Measurements from ENCODE around the gene DRD4. TPM values are rescaled to one million over a fixed set of nuclear protein-coding genes. Genes with fewer than 3 reads are reported as not detected.

The DRD4 gene
- 0.14 and 0.28 TPM in 2 replicates for total RNA-seq

DNA sequence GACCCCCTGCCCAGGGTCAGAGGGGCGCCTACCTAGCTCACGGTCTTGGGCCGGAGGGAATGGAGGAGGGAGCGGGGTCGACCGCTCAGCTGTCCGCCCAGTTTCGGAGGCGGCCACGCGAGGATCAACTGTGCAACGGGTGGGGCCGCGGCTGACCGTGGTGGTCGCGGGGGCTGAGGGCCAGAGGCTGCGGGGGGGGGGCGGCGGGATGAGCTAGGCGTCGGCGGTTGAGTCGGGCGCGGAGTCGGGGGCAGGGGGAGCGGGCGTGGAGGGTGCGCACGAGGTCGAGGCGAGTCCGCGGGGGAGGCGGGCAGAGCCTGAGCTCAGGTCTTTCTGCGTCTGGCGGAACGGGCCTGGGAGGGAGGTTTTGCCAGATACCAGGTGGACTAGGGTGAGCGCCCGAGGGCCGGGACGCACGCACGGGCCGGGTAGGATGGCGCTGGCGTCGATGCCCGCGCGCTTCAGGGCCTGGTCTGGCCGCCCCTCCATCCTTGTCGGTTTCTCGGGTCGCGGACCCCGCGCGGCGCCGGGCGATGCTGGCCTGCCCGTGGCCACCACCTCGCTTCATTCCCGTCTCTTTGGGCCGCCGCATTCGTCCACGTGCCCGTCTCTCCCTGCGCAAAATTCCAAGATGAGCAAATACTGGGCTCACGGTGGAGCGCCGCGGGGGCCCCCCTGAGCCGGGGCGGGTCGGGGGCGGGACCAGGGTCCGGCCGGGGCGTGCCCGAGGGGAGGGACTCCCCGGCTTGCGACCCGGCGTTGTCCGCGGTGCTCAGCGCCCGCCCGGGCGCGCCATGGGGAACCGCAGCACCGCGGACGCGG lies at the start of gene DRD4:
Gene DRD4, plus strand, starts transcription at position 759 of the 822 bp plus-strand sequence. Its CDS starts 36 bp downstream, at position 795.
- H3K36me3 Mint-ChIP-seq (ENCODE audit: low read depth) = peaks cover 5% of the 10 kb centered on the region
- peak within 1 kb of the TSS; percentile 49 for H3K4me3 Mint-ChIP-seq
- H3K9me3 Mint-ChIP-seq = no peaks in the 10 kb centered on the region
- peaks cover 27% of the 10 kb centered on the region for H3K27me3 Mint-ChIP-seq
- no peak for DNase-seq
- peaks cover 8% of the 10 kb centered on the region for H3K4me1 Mint-ChIP-seq
- intact Hi-C loops (cut with micrococcal nuclease) = no loop called here
- H3K27ac Mint-ChIP-seq = peak within 1 kb of the TSS; percentile 51

- intact Hi-C loops (cut with micrococcal nuclease) = no loop called here
- Mint-ChIP-seq H3K4me1 (peaks cover 26% of the 10 kb centered on the region), H3K27me3 (no peaks in the 10 kb centered on the region), H3K4me3 (peak overlapping the region; percentile 81), H3K27ac (peak overlapping the region; percentile 97), H3K36me3 (ENCODE audit: low read depth) (peaks cover 53% of the 10 kb centered on the region), H3K9me3 (no peaks in the 10 kb centered on the region)
- DNase-seq = peak; percentile 72
Measured at GRCh38 chr11:587546-587945, 49.5 kb upstream of the DRD4 start.

DNA sequence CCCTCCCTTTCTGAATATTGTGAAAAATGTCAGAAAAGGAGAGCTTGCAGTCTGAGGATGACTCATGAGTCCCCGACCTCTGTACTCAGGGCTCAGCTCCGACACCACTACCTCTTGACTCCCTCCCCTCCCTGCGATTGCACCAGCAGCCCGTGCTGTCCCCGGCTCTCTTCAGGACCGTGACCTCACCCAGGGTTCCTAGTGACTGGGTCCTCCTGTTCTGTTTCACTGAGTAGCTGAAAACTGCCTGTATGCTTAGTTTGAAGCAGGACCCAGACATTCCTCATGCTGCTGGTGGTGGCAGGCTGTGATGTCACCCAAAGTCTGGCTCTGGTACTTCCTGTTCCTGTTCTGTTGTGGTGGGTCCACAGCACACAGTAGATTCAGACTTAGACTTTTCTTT lies 49.1 kb upstream of the DRD4 start:
- intact Hi-C loops (cut with micrococcal nuclease) = loop anchor here (1.0 kb wide), 1 partner anchor 12 kb away; the partner anchor contains the start of gene PHRF1

DNA sequence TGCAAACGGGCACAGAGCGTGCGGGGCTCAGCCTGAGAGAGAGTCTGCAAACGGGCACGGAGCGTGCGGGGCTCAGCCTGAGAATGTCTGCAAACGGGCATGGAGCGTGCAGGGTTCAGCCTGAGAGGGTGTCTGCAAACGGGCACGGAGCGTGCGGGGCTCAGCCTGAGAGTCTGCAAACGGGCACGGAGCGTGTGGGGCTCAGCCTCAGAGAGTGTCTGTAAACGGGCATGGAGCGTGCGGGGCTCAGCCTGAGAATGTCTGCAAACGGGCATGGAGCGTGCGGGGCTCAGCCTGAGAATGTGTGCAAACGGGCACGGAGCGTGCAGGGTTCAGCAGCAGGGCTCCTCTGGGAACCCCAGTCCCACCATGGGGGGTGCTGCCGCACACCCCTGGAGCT lies 47.3 kb upstream of the DRD4 start:
- Mint-ChIP-seq H3K9me3 (no peaks in the 10 kb centered on the region), H3K4me1 (peaks cover 28% of the 10 kb centered on the region), H3K36me3 (ENCODE audit: low read depth) (peaks cover 60% of the 10 kb centered on the region), H3K27me3 (no peaks in the 10 kb centered on the region), H3K27ac (no peak overlapping the region), H3K4me3 (no peak overlapping the region)
- intact Hi-C loops (cut with micrococcal nuclease) = no loop called here
- DNase-seq = no peak

More for the DNA sequence above, 49.1 kb upstream of the DRD4 start:
- H3K9me3 Mint-ChIP-seq = no peaks in the 10 kb centered on the region
- H3K4me1 Mint-ChIP-seq = peaks cover 26% of the 10 kb centered on the region
- peaks cover 52% of the 10 kb centered on the region for H3K36me3 Mint-ChIP-seq (ENCODE audit: low read depth)
- peak overlapping the region; percentile 81 for H3K4me3 Mint-ChIP-seq
- peak; percentile 88 for DNase-seq
- peak overlapping the region; percentile 97 for H3K27ac Mint-ChIP-seq
- H3K27me3 Mint-ChIP-seq = no peaks in the 10 kb centered on the region

DNA sequence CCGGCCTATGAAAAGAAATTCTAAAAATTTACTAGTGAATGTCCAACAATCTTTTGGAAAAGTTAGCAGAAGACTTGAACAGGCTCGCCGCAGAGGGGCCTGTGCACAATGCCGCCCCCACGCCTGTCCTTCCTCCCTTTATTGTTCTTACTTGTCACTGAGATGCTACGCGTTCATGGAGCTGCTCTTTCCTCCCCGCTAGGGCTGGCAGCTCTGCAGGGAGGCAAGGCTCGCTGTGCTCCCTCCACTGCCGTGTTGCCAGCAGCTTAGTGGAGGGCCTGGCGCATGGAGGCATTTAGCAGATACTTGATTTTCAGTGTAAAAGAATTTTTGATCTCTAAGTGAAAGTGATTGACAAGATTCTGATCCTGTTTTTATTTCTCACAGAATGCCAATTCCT lies 46.1 kb upstream of the DRD4 start:
- Mint-ChIP-seq H3K36me3 (ENCODE audit: low read depth) (peaks cover 69% of the 10 kb centered on the region), H3K9me3 (no peaks in the 10 kb centered on the region), H3K27me3 (no peaks in the 10 kb centered on the region), H3K4me3 (no peak overlapping the region), H3K27ac (peak overlapping the region; percentile 15), H3K4me1 (peaks cover 29% of the 10 kb centered on the region)
- DNase-seq = no peak
- intact Hi-C loops (cut with micrococcal nuclease) = no loop called here

DNA sequence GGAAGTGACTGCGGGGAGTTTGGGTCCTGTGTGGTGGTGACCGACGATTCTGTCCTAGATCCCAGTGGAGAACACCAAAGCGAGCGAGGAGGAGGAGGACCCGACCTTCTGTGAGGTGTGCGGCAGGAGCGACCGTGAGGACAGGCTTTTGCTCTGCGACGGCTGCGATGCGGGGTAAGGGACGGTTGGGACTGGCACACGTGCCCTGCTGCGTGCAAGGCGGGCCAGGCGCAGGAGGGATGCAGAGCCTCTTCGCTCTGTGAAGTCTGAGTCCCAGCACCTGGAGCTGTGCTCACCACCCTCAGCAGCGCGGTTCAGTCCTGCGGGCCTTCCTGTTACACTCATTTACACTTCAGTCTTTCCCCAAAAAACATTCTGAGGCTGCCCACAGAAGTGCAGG lies 44.6 kb upstream of the DRD4 start:
- H3K27ac Mint-ChIP-seq = no peak overlapping the region
- no peaks in the 10 kb centered on the region for H3K27me3 Mint-ChIP-seq
- intact Hi-C loops (cut with micrococcal nuclease) = no loop called here
- H3K36me3 Mint-ChIP-seq (ENCODE audit: low read depth) = peaks cover 72% of the 10 kb centered on the region
- H3K9me3 Mint-ChIP-seq = no peaks in the 10 kb centered on the region
- no peak overlapping the region for H3K4me3 Mint-ChIP-seq
- DNase-seq = no peak
- H3K4me1 Mint-ChIP-seq = peaks cover 27% of the 10 kb centered on the region

DNA sequence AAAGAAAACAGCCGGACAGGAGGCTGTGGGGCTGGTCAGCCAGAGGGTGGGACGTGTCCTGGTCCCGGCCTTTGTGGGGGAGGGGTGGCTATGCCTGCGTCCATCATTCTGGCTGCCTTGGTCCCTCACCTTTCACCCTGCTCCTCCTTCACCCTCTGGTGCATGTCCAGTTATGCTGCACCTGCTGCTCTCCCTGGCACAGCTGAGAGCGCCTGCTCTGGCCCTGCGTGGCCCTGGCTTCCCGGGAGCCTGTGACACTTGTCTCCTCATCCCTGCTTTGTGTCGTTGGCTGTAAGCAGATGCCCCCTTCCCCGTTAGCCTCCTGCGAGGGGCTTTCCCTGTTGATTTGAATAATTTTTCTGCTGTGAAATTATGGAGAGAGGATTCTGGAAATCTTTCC lies 44.2 kb upstream of the DRD4 start:
- Mint-ChIP-seq H3K27ac (no peak overlapping the region), H3K4me1 (peaks cover 23% of the 10 kb centered on the region), H3K36me3 (ENCODE audit: low read depth) (peaks cover 70% of the 10 kb centered on the region), H3K4me3 (no peak overlapping the region), H3K9me3 (no peaks in the 10 kb centered on the region), H3K27me3 (no peaks in the 10 kb centered on the region)
- intact Hi-C loops (cut with micrococcal nuclease) = no loop called here
- no peak for DNase-seq

DNA sequence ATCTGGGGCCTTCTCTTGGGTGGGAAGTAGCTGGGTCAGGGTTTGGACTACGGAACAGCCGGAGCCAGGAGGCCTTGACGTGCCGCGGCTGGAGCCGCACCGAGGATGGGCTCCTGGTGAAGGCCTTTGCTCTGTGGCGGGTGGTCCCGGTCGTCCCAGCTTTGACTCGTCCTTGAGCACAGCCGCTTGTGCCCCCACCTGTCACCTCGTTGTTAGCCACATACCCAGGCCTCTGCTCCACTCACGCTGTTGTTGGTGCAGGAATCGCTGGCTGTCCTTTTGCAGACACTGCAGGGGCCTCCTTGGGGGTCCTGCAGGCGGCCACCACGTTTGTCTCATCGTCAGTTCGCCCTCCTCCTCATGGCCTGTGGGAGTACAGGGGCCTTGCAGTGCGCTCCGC lies 43.7 kb upstream of the DRD4 start:
- H3K4me3 Mint-ChIP-seq = no peak overlapping the region
- no peak for DNase-seq
- H3K4me1 Mint-ChIP-seq = peaks cover 19% of the 10 kb centered on the region
- no peak overlapping the region for H3K27ac Mint-ChIP-seq
- no peaks in the 10 kb centered on the region for H3K9me3 Mint-ChIP-seq
- H3K36me3 Mint-ChIP-seq (ENCODE audit: low read depth) = peaks cover 68% of the 10 kb centered on the region
- intact Hi-C loops (cut with micrococcal nuclease) = no loop called here
- no peaks in the 10 kb centered on the region for H3K27me3 Mint-ChIP-seq

DNA sequence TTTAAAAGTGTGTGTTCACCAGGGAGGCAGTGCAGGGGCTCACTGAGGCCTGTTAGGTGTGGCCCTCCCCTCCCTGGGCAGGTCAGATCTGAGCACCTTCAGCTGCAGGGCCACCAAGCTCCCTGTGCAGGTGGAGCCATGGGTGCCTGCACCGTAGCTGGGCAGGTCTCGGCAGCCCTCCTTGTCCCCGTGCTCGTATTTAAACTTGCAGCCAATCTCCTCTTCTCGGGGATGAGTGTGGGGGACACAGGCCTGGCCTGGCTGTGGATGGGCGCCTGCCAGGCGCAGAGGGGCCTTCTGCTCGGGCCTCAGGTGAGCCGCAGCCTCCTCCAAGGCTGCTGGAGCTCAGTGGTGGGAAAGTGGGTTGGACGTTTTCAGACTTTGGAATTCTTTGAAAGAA lies 41.7 kb upstream of the DRD4 start:
- intact Hi-C loops (cut with micrococcal nuclease) = no loop called here
- H3K27me3 Mint-ChIP-seq = no peaks in the 10 kb centered on the region
- H3K27ac Mint-ChIP-seq = no peak overlapping the region
- peaks cover 12% of the 10 kb centered on the region for H3K4me1 Mint-ChIP-seq
- H3K9me3 Mint-ChIP-seq = no peaks in the 10 kb centered on the region
- no peak overlapping the region for H3K4me3 Mint-ChIP-seq
- DNase-seq = no peak
- H3K36me3 Mint-ChIP-seq (ENCODE audit: low read depth) = peaks cover 64% of the 10 kb centered on the region

- Mint-ChIP-seq H3K27me3 (no peaks in the 10 kb centered on the region), H3K27ac (peak overlapping the region; percentile 11), H3K4me1 (peaks cover 12% of the 10 kb centered on the region), H3K9me3 (no peaks in the 10 kb centered on the region), H3K36me3 (ENCODE audit: low read depth) (peaks cover 60% of the 10 kb centered on the region), H3K4me3 (no peak overlapping the region)
- no peak for DNase-seq
- intact Hi-C loops (cut with micrococcal nuclease) = no loop called here
Measured at GRCh38 chr11:596374-596773, 40.7 kb upstream of the DRD4 start.

- H3K4me3 Mint-ChIP-seq = no peak overlapping the region
- H3K27me3 Mint-ChIP-seq = no peaks in the 10 kb centered on the region
- no peaks in the 10 kb centered on the region for H3K9me3 Mint-ChIP-seq
- intact Hi-C loops (cut with micrococcal nuclease) = no loop called here
- peak overlapping the region; percentile 43 for H3K27ac Mint-ChIP-seq
- H3K36me3 Mint-ChIP-seq (ENCODE audit: low read depth) = peaks cover 62% of the 10 kb centered on the region
- peaks cover 12% of the 10 kb centered on the region for H3K4me1 Mint-ChIP-seq
- no peak for DNase-seq
Measured at GRCh38 chr11:597166-597725, 39.8 kb upstream of the DRD4 start.

- Mint-ChIP-seq H3K27ac (no peak overlapping the region), H3K9me3 (no peaks in the 10 kb centered on the region), H3K36me3 (ENCODE audit: low read depth) (peaks cover 57% of the 10 kb centered on the region), H3K4me3 (no peak overlapping the region), H3K4me1 (peaks cover 12% of the 10 kb centered on the region), H3K27me3 (no peaks in the 10 kb centered on the region)
- intact Hi-C loops (cut with micrococcal nuclease) = no loop called here
- DNase-seq = no peak
Measured at GRCh38 chr11:598005-598680, 38.9 kb upstream of the DRD4 start.

GRCh38 chr11:601573-602245 lies 35.4 kb upstream of the DRD4 start:
- peaks cover 5% of the 10 kb centered on the region for H3K4me1 Mint-ChIP-seq
- peaks cover 42% of the 10 kb centered on the region for H3K36me3 Mint-ChIP-seq (ENCODE audit: low read depth)
- H3K27me3 Mint-ChIP-seq = no peaks in the 10 kb centered on the region
- no peak for DNase-seq
- H3K4me3 Mint-ChIP-seq = no peak overlapping the region
- intact Hi-C loops (cut with micrococcal nuclease) = no loop called here
- H3K9me3 Mint-ChIP-seq = no peaks in the 10 kb centered on the region
- no peak overlapping the region for H3K27ac Mint-ChIP-seq

DNA sequence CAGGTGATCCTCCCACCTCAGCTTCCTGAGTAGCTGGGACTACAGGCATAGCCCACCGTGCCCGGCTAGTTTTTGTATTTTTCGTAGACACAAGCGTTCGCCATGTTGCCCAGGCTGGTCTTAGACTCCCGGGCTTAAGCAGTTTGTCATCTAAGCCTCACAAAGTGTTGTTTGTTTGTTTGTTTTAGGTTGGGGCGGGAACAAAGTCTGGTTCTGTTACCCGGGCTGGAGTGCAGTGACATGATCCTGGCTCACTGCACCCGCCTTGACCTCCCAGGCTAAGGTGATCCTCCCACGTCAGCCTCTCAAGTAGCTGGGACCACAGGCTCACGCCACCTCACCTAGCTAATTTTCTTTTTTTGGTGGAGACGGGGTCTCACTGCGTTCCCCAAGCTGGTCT lies 33.9 kb upstream of the DRD4 start:
- intact Hi-C loops (cut with micrococcal nuclease) = no loop called here
- DNase-seq = no peak
- peaks cover 42% of the 10 kb centered on the region for H3K36me3 Mint-ChIP-seq (ENCODE audit: low read depth)
- H3K9me3 Mint-ChIP-seq = no peaks in the 10 kb centered on the region
- peaks cover 2% of the 10 kb centered on the region for H3K4me1 Mint-ChIP-seq
- no peak overlapping the region for H3K27ac Mint-ChIP-seq
- no peak overlapping the region for H3K4me3 Mint-ChIP-seq
- no peaks in the 10 kb centered on the region for H3K27me3 Mint-ChIP-seq
